DND-41 (cell line): Measurements from ENCODE around the gene CEMP1.
A peak's percentile ranks its signal among the peaks of the same experiment; 100 is the strongest.

Experiments
- ATAC-seq: fragments of 200-7000 bp; cut with Tn5 transposase; 3 replicates; pipeline ENCODE4 v1.9.1; 2021; ENCODE audit warnings: low read depth; ENCODE audit not compliant: insufficient read depth
- DNase-seq: peaks from one replicate; pipeline ENCODE4 v3.0.0-alpha.2; 2020
- H2AFZ ChIP-seq: 2 replicates; pipeline ENCODE4 v1.6.0; 2012; ENCODE audit warnings: low read depth, low read length
- H3K27ac ChIP-seq: 2 replicates; pipeline ENCODE4 v1.5.1; 2012; ENCODE audit warnings: low read length, inconsistent platforms
- H3K27me3 ChIP-seq: fragments of 200-600 bp; sonication (generic); 2 replicates; pipeline ENCODE4 v1.6.0; 2012; ENCODE audit warnings: low read length, mild to moderate bottlenecking, inconsistent platforms; ENCODE audit not compliant: insufficient read depth, poor library complexity
- H3K36me3 ChIP-seq: 2 replicates; pipeline ENCODE4 v1.5.1; 2012; ENCODE audit warnings: low read length, inconsistent platforms; ENCODE audit not compliant: insufficient read depth
- H3K4me1 ChIP-seq: 2 replicates; pipeline ENCODE4 v1.5.1; 2012; ENCODE audit warnings: mild to moderate bottlenecking, low read length; ENCODE audit not compliant: insufficient read depth
- H3K4me2 ChIP-seq: 2 replicates; pipeline ENCODE4 v1.6.0; 2012; ENCODE audit warnings: mild to moderate bottlenecking, moderate library complexity, low read length, inconsistent platforms; ENCODE audit not compliant: insufficient read depth
- H3K4me3 ChIP-seq, 2 experiments: fragments of 200-600 bp in 1 of 2; shearing (Covaris generic) in 1 of 2; 2 replicates each; pipeline ENCODE4 v1.5.1; 2012 to 2016; ENCODE audit warnings: inconsistent platforms in 2 of 2, low read length in 2 of 2, mild to moderate bottlenecking in 2 of 2, low read depth in 1 of 2, moderate library complexity in 1 of 2
- H3K79me2 ChIP-seq: 2 replicates; pipeline ENCODE4 v1.6.0; 2012; ENCODE audit warnings: low read length, inconsistent platforms; ENCODE audit not compliant: insufficient read depth
- H3K9ac ChIP-seq: 2 replicates; pipeline ENCODE4 v1.6.0; 2012; ENCODE audit warnings: low read depth, mild to moderate bottlenecking, inconsistent platforms, low read length, moderate library complexity
- H3K9me3 ChIP-seq: 2 replicates; pipeline ENCODE4 v1.5.1; 2012; ENCODE audit warnings: low read length, moderate library complexity, mild to moderate bottlenecking, inconsistent platforms; ENCODE audit not compliant: insufficient read depth, severe bottlenecking
- H4K20me1 ChIP-seq: 2 replicates; pipeline ENCODE4 v1.6.0; 2012; ENCODE audit warnings: low read length; ENCODE audit not compliant: insufficient read depth
- EZH2 ChIP-seq: IDR thresholded peaks from 3 replicates; pipeline ENCODE4 v1.6.1; 2012; ENCODE audit warnings: borderline replicate concordance, low read depth, mild to moderate bottlenecking, moderate library complexity, low read length, inconsistent platforms; ENCODE audit not compliant: severe bottlenecking
- TF ChIP-seq, protein P1 (sequence below): IDR thresholded peaks from 2 replicates; pipeline ENCODE4 v1.5.1; 2012; ENCODE audit warnings: borderline replicate concordance, low read length, moderate library complexity, mild to moderate bottlenecking; ENCODE audit not compliant: poor library complexity, severe bottlenecking; ENCODE audit errors: extremely low read depth

CEMP1 gene

DNA sequence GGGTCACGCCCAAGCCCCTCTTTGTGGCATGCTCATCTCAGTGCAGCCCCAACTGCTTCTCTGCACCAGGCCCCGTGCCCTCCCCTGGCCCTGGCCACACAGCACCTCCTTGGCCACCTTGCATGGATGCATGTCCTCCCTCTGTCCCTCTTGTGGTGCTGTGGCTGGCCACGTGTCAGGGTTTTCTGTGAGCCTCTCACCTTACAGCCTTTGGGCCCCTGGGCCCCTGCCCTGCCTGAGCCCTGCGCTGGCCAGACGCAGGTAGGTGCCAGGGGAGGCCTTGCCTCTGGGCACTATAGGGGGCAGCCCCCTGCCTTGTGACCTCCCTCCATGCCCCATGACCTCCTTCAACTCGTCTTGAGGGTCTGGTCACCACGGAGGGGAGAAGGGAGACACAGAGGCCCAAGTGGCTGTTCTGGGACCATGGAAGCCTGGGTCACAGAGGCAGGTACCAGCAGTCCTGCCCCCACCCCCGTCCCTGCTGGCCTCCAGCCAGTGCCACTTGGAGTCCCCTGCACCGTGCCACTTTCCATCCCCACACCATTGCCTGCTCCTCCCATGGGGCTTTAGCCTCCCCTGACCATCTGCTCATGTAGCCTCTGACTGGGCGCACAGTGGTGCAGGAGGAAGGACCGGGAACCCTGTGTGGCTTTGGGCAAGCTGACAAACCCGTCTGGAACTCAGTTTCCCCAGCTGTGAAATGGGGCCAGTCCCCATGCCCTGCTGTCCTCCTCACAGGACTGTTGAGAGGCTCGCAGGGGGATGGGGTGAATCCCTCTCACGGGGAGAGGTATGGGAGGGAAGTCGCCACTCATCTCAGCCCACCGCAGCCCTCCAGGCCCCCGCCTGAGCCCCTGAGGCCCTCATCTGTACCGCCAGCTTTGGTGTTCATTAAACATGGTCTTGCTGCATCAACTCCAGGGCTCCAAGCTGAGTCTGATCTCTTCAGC, 29.0 kb downstream of the CEMP1 start:
- Histone ChIP-seq H3K27ac (no peak overlapping the region; the same call in 1 of the 2 replicates), H3K27me3 (no peaks in the 10 kb centered on the region), H4K20me1 (peaks cover 29% of the 10 kb centered on the region), H3K36me3 (peaks cover 46% of the 10 kb centered on the region), H3K9ac (peak overlapping the region; percentile 23; the same call in 1 of the 2 replicates), H3K4me3 (no peak overlapping the region), H3K4me1 (peaks cover 11% of the 10 kb centered on the region), H3K9me3 (no peaks in the 10 kb centered on the region), H3K4me2 (no peak overlapping the region), H3K79me2 (no peaks in the 10 kb centered on the region), H2AFZ (no peak overlapping the region)
- TF ChIP-seq EZH2: no peak
- TF ChIP-seq, protein P1, sequence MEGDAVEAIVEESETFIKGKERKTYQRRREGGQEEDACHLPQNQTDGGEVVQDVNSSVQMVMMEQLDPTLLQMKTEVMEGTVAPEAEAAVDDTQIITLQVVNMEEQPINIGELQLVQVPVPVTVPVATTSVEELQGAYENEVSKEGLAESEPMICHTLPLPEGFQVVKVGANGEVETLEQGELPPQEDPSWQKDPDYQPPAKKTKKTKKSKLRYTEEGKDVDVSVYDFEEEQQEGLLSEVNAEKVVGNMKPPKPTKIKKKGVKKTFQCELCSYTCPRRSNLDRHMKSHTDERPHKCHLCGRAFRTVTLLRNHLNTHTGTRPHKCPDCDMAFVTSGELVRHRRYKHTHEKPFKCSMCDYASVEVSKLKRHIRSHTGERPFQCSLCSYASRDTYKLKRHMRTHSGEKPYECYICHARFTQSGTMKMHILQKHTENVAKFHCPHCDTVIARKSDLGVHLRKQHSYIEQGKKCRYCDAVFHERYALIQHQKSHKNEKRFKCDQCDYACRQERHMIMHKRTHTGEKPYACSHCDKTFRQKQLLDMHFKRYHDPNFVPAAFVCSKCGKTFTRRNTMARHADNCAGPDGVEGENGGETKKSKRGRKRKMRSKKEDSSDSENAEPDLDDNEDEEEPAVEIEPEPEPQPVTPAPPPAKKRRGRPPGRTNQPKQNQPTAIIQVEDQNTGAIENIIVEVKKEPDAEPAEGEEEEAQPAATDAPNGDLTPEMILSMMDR: no peak
- ATAC-seq (no peak), DNase-seq (no peak)

DNA sequence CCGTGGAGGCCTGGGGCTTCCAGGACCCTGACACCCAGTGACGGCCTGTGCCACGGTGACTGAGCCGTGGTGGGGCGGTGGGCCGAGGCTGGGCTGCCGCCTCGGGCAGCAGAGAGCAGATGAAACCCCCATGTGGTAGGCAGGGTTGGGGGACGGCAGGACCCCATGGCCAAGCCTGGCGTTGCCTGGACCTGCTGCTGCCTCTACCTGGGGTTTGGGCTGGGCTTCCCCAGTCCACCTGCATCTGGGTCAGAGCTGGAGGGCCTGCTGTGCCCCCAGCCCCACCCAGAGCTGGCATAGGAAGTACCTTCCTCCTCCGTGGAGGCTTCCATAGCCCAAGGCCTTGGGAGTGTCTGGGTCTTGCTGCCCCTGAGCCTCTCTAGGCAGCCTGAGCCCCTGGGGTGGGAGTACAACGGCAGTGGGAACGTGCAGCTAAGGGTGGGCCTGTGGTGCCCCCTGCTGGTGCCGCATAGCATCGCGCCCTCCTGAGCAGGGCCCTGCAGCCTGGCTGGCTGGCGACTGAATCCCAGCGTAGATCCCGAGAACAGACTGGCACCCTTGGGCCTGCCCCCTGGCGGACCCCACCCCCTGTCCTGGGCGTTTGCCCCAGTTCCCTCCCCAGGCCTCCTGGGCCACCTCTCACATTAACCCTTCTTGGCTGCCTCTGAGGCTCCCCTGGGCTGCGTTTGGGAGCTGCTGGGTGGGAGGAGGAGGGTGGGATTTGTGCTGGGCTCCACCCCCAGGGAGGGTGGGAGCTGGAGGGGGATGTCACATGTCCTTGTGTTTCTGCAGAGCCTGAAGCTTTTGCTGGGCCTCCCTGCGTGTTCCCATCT, 30.1 kb downstream of the CEMP1 start:
- peak; percentile 87 for DNase-seq
- Histone ChIP-seq H3K79me2 (no peaks in the 10 kb centered on the region), H3K9ac (peak overlapping the region; percentile 23), H3K36me3 (peaks cover 57% of the 10 kb centered on the region), H3K4me1 (peaks cover 11% of the 10 kb centered on the region), H2AFZ (peak overlapping the region; percentile 41; the same call in 1 of the 2 replicates), H3K27ac (no peak overlapping the region), H4K20me1 (peaks cover 29% of the 10 kb centered on the region), H3K4me2 (peak overlapping the region; percentile 36), H3K9me3 (no peaks in the 10 kb centered on the region), H3K4me3 (no peak overlapping the region), H3K27me3 (no peaks in the 10 kb centered on the region)
- ATAC-seq: peak; percentile 99
- TF ChIP-seq EZH2: no peak
- TF ChIP-seq, protein P1: peak; percentile 99

DNA sequence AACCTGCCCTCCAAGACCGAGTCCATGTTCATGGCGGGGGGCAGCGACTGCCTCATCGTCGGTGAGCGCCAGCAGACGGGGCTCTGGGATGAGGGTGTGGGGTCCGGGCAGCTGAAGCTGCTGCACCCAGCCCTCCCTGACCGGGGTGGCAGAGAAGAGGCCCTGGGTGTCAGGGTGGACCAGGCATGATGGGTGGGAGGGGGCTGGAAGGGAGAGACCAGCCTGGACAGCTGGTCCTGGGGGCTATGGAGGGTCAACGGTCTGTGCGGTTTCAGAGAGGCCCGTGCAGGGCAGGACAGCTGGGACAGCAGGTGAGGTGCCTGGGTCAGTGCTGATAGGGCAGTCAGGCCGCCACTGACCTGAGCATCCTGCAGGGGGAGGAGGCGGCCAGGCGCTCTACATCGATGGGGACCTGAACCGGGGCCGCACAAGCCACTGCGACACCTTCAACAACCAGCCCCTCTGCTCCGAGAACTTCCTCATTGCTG, 30.7 kb downstream of the CEMP1 start:
- no peak for ATAC-seq
- peaks cover 29% of the 10 kb centered on the region for H4K20me1 ChIP-seq

More for the DNA sequence above, 30.7 kb downstream of the CEMP1 start:
- no peaks in the 10 kb centered on the region for H3K79me2 ChIP-seq
- no peak for DNase-seq
- peak overlapping the region; percentile 32; the same call in 1 of the 2 replicates for H3K4me2 ChIP-seq
- H2AFZ ChIP-seq: no peak overlapping the region
- H3K9me3 ChIP-seq: no peaks in the 10 kb centered on the region
- no peak overlapping the region for H3K27ac ChIP-seq
- no peak for TF ChIP-seq EZH2
- TF ChIP-seq, protein P1: no peak
- peaks cover 11% of the 10 kb centered on the region for H3K4me1 ChIP-seq
- H3K9ac ChIP-seq: no peak overlapping the region
- H3K4me3 ChIP-seq: no peak overlapping the region
- H3K36me3 ChIP-seq: peaks cover 61% of the 10 kb centered on the region
- H3K27me3 ChIP-seq: no peaks in the 10 kb centered on the region
